Measurements from ENCODE around the gene HTR7. TPM values are rescaled to one million over a fixed set of nuclear protein-coding genes. Genes with fewer than 3 reads are reported as not detected.

Gene HTR7
- total and polyA plus RNA-seq, 2 of the 8 experiments (the other 6 are each of a cell fraction or from before 2014, with no cell fraction given) = 22.9 to 24.6 TPM

DNA sequence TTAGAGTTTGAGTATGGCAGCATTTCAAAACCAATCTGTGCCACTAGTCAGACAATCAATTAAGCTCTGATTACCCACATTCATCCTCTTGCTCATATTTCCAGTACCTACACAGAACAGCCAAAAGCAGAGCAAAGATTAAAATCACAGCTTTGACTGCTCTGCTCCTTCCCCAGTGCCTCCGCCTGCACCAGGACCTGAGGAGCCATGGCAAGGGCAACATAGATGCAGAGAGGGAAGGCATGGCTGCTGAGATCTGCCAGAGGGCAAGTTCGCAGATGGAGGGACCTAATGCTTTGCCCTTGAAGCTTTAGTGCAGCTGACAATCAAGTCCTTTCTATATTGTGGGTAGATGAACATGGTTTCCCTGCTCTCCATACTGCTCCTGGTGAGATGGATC lies 148.1 kb downstream of the HTR7 start:
- H3K23me2 ChIP-seq (ENCODE audit: low read depth, low read length) = no peaks in the 10 kb centered on the region
- no peak overlapping the region for H3K9ac ChIP-seq (replicated peaks in 1 of 4; ENCODE audit: extremely low read depth in 1 of 4, low read depth in 3 of 4, low read length in 3 of 4)
- no peak overlapping the region for H2BK15ac ChIP-seq (ENCODE audit: low read length)
- no peak overlapping the region for H4K91ac ChIP-seq (replicated peaks; ENCODE audit: insufficient read length, low read length)
- H3K27me3 ChIP-seq (replicated peaks in 1 of 4; ENCODE audit: control insufficient read depth in 3 of 4, extremely low read depth in 1 of 4, insufficient read depth in 3 of 4, low read length in 3 of 4) = no peaks in the 10 kb centered on the region
- H2BK5ac ChIP-seq (ENCODE audit: low read depth, low read length) = no peak overlapping the region
- 0 out of 2 replicates have a peak overlapping the region, but pooled peaks have one; percentile 19 for H2AFZ ChIP-seq (ENCODE audit: low read length)
- no peak overlapping the region for H2BK20ac ChIP-seq (ENCODE audit: low read length)
- H3K18ac ChIP-seq (ENCODE audit: extremely low read depth, low read length) = no peak overlapping the region
- H3K4me3 ChIP-seq (ENCODE audit: extremely low read depth in 1 of 4, insufficient read depth in 2 of 4, low read depth in 3 of 4, low read length in 4 of 4) = no peak overlapping the region
- H3K9me3 ChIP-seq (ENCODE audit: insufficient read depth in 2 of 2, low read depth in 1 of 2, low read length in 1 of 2) = no peaks in the 10 kb centered on the region
- DNase-seq (ENCODE audit: low read depth in 1 of 2, low spot score in 2 of 2) (no peak), FAIRE-seq (no peak)
- no peaks in the 10 kb centered on the region for H3K79me2 ChIP-seq (ENCODE audit: control insufficient read depth in 1 of 2, insufficient read depth in 2 of 2, low read length in 2 of 2)
- no peak overlapping the region for H3K4me2 ChIP-seq (ENCODE audit: insufficient read depth in 1 of 2, low read depth in 2 of 2, low read length in 2 of 2)
- H2AK5ac ChIP-seq (ENCODE audit: low read depth, low read length) = no peak overlapping the region
- H3K14ac ChIP-seq (ENCODE audit: insufficient read length) = no peak overlapping the region
- H3K79me1 ChIP-seq (ENCODE audit: low read depth, low read length) = no peaks in the 10 kb centered on the region
- no peaks in the 10 kb centered on the region for H4K20me1 ChIP-seq (replicated peaks in 1 of 2; ENCODE audit: control insufficient read depth in 1 of 2, insufficient read depth in 2 of 2, low read length in 2 of 2)
- H3K4ac ChIP-seq (replicated peaks; ENCODE audit: insufficient read length, low read depth, low read length) = no peak overlapping the region
- no peak overlapping the region for H4K5ac ChIP-seq (ENCODE audit: insufficient read length, low read depth, low read length)
- no peak overlapping the region for H3K56ac ChIP-seq (replicated peaks; ENCODE audit: insufficient read length, low read depth, low read length)
- WGBS, 2 experiments (ENCODE audit: extremely low coverage in 1 of 2, insufficient coverage in 1 of 2, insufficient read length in 1 of 2, insufficient replicate concordance in 2 of 2, low coverage in 1 of 2, low lambda C conversion rate in 2 of 2, missing lambda C conversion rate in 1 of 2) = 75% methylated on average over 2 of the region's 2 CpGs; no CpG with 5 or more reads in 1 of the 2 experiments
- CTCF ChIA-PET (ENCODE audit: partially characterized antibody) = interaction anchor here (0.9 to 1.7 kb wide), 2 partner anchors 9 to 914 kb away, joined by 4 read pairs; no protein-coding TSS in a partner anchor
- POLR2A ChIA-PET (ENCODE audit: partially characterized antibody) = interaction anchor here (0.5 kb wide), 1 partner anchor 957 kb away, joined by 4 read pairs; no protein-coding TSS in a partner anchor
- no peak overlapping the region for H3K27ac ChIP-seq (ENCODE audit: low read depth, low read length)
- H3K23ac ChIP-seq (ENCODE audit: insufficient read length) = no peak overlapping the region
- H3K36me3 ChIP-seq (ENCODE audit: control insufficient read depth in 2 of 4, insufficient read depth in 4 of 4, low read length in 3 of 4) = no peaks in the 10 kb centered on the region
- no peak overlapping the region for H2BK12ac ChIP-seq (ENCODE audit: low read depth, low read length)
- no peaks in the 10 kb centered on the region for H3K4me1 ChIP-seq (replicated peaks in 1 of 4; ENCODE audit: control insufficient read depth in 3 of 4, insufficient read depth in 4 of 4, low read length in 3 of 4)
- H2BK120ac ChIP-seq (replicated peaks; ENCODE audit: low read depth, low read length) = no peak overlapping the region
- no peak overlapping the region for H4K8ac ChIP-seq (ENCODE audit: extremely low read depth, insufficient read depth, low read length)
- TF ChIP-seq SUZ12 (IDR thresholded peaks at IDR 0.05; ENCODE audit: low read length) = no peak
- no peak for TF ChIP-seq HDAC2 (IDR thresholded peaks at IDR 0.05; ENCODE audit: borderline replicate concordance in 1 of 2, low read depth in 2 of 2, low read length in 2 of 2)
- TF ChIP-seq, protein P1, sequence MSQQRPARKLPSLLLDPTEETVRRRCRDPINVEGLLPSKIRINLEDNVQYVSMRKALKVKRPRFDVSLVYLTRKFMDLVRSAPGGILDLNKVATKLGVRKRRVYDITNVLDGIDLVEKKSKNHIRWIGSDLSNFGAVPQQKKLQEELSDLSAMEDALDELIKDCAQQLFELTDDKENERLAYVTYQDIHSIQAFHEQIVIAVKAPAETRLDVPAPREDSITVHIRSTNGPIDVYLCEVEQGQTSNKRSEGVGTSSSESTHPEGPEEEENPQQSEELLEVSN (IDR thresholded peaks at IDR 0.05) = no peak
- no peak for TF ChIP-seq JUN (IDR thresholded peaks at IDR 0.05; ENCODE audit: low read depth, low read length)
- no peak for TF ChIP-seq EZH2 (IDR thresholded peaks at IDR 0.05; ENCODE audit: low read depth, low read length, severe bottlenecking)
- TF ChIP-seq RFX5 (IDR thresholded peaks at IDR 0.05; ENCODE audit: borderline replicate concordance, low read depth, low read length) = no peak
- TF ChIP-seq, protein P2, sequence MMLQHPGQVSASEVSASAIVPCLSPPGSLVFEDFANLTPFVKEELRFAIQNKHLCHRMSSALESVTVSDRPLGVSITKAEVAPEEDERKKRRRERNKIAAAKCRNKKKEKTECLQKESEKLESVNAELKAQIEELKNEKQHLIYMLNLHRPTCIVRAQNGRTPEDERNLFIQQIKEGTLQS (IDR thresholded peaks at IDR 0.05; ENCODE audit: insufficient read depth, low read depth, low read length) = no peak
- no peak for TF ChIP-seq SIRT6 (IDR thresholded peaks at IDR 0.05; ENCODE audit: low read length)
- TF ChIP-seq FOSL1 (IDR thresholded peaks at IDR 0.05; ENCODE audit: insufficient read depth, low read depth, low read length) = no peak
- TF ChIP-seq RBBP5 (IDR thresholded peaks at IDR 0.05; ENCODE audit: borderline replicate concordance, low read depth, low read length) = no peak
- TF ChIP-seq ZNF274 (IDR thresholded peaks at IDR 0.05; ENCODE audit: borderline replicate concordance, extremely low read depth, low read length) = no peak
